ENCODE data around the gene HSPA12A. TPM values are rescaled to one million over a fixed set of nuclear protein-coding genes. Genes with fewer than 3 reads are reported as not detected.

Gene HSPA12A
- total RNA-seq, 1 donor from 2014 or later, result 7.4 TPM

- H3K9me3 ChIP-seq, result no peaks in the 10 kb centered on the region
- intact Hi-C loops (cut with DNase I), result no loop called here
- TF ChIP-seq, protein P1, sequence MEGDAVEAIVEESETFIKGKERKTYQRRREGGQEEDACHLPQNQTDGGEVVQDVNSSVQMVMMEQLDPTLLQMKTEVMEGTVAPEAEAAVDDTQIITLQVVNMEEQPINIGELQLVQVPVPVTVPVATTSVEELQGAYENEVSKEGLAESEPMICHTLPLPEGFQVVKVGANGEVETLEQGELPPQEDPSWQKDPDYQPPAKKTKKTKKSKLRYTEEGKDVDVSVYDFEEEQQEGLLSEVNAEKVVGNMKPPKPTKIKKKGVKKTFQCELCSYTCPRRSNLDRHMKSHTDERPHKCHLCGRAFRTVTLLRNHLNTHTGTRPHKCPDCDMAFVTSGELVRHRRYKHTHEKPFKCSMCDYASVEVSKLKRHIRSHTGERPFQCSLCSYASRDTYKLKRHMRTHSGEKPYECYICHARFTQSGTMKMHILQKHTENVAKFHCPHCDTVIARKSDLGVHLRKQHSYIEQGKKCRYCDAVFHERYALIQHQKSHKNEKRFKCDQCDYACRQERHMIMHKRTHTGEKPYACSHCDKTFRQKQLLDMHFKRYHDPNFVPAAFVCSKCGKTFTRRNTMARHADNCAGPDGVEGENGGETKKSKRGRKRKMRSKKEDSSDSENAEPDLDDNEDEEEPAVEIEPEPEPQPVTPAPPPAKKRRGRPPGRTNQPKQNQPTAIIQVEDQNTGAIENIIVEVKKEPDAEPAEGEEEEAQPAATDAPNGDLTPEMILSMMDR (IDR thresholded peaks at IDR 0.05), result no peak
These were observed 45.4 kb downstream of the HSPA12A start for GRCh38 chr10:116696919-116697318.

DNA sequence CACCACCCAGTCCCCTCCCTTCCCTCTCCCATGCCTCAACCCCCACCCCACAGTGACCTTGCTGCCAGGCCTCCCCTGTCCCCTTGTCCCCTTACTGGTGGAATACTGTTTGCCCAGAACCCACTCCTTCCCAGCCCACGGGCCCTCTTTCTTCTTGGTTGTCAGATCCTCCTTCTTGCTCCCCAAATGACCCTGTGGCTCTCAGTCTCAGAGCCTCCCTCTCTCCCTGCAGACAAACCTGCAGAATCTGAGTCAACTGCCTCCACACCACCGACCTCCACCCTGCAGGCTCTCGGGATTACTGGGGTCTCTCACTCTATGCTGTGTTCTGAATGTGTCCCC lies 47.5 kb downstream of the HSPA12A start:
- no peaks in the 10 kb centered on the region for H3K36me3 ChIP-seq
- ATAC-seq, result peak; percentile 8
- no peak overlapping the region for H3K27ac ChIP-seq
- H3K4me1 ChIP-seq, result peaks cover 18% of the 10 kb centered on the region
- H3K4me3 ChIP-seq, result no peak overlapping the region
- TF ChIP-seq, protein P1 (IDR thresholded peaks at IDR 0.05), result no peak
- DNase-seq, result peak; percentile 21
- H3K27me3 ChIP-seq, result no peaks in the 10 kb centered on the region
- intact Hi-C loops (cut with DNase I), result no loop called here
- H3K9me3 ChIP-seq, result no peaks in the 10 kb centered on the region

More at GRCh38 chr10:116696919-116697318, 45.4 kb downstream of the HSPA12A start:
- Histone ChIP-seq H3K4me1 (peaks cover 5% of the 10 kb centered on the region), H3K36me3 (no peaks in the 10 kb centered on the region), H3K27ac (no peak overlapping the region), H3K27me3 (no peaks in the 10 kb centered on the region), H3K4me3 (no peak overlapping the region)
- no peak for DNase-seq
- ATAC-seq, result no peak

DNA sequence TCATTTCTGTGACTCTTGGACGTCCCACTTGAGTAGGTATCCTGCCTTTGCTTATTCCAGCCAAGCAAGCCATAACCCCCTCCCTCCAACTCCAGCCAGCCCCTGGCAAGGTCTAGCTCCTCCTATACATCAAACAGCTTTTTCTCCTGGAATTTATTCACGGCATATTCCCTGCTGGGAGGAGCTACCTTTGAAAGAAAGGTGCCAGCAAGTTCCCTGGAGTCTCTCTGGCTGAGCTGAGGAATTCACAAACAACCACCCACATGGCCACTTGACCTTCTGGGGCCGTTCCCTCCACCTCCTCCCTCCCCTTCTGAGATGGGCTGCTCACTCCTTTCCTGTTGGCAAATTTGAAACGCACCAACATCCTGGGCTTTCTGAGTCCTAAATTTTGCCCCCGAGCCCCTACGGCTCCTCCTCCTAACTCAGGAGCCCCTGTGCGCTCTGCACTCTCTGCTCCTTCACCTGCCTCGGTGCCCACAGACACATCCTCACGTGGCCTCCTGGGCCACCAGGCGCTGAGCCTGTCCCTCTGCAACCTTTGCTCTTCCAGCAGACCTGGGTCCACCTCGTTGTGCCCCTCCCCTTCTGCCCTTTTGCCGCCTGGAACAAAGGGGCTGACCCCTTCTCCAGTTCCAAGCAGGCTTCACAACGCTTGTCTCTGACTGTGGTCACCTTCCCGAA lies 48.0 kb downstream of the HSPA12A start:
- no peaks in the 10 kb centered on the region for H3K27me3 ChIP-seq
- peak; percentile 79 for ATAC-seq
- TF ChIP-seq, protein P1 (IDR thresholded peaks at IDR 0.05), result no peak
- H3K4me3 ChIP-seq, result no peak overlapping the region
- no peak overlapping the region for H3K27ac ChIP-seq
- intact Hi-C loops (cut with DNase I), result no loop called here
- H3K9me3 ChIP-seq, result no peaks in the 10 kb centered on the region
- no peaks in the 10 kb centered on the region for H3K36me3 ChIP-seq
- peaks cover 18% of the 10 kb centered on the region for H3K4me1 ChIP-seq
- DNase-seq, result peak; percentile 71

GRCh38 chr10:116692225-116692624 lies 50.1 kb downstream of the HSPA12A start:
- intact Hi-C loops (cut with DNase I), result no loop called here
- no peaks in the 10 kb centered on the region for H3K9me3 ChIP-seq
- H3K4me3 ChIP-seq, result no peak overlapping the region
- ATAC-seq (no peak), DNase-seq (peak; percentile 48)
- TF ChIP-seq, protein P1 (IDR thresholded peaks at IDR 0.05), result no peak
- no peaks in the 10 kb centered on the region for H3K27me3 ChIP-seq
- H3K27ac ChIP-seq, result no peak overlapping the region
- peaks cover 22% of the 10 kb centered on the region for H3K4me1 ChIP-seq
- H3K36me3 ChIP-seq, result no peaks in the 10 kb centered on the region

GRCh38 chr10:116691635-116692034 lies 50.7 kb downstream of the HSPA12A start:
- Histone ChIP-seq H3K9me3 (no peaks in the 10 kb centered on the region), H3K27ac (no peak overlapping the region), H3K27me3 (no peaks in the 10 kb centered on the region), H3K4me1 (peaks cover 22% of the 10 kb centered on the region), H3K4me3 (no peak overlapping the region), H3K36me3 (no peaks in the 10 kb centered on the region)
- intact Hi-C loops (cut with DNase I), result no loop called here
- ATAC-seq (no peak), DNase-seq (no peak)
- TF ChIP-seq, protein P1 (IDR thresholded peaks at IDR 0.05), result no peak

Measured in upper lobe of right lung (tissue), 1 donor.